Breast epithelium (tissue), 4 donors: ENCODE measurements around the gene MAPKAPK3. TPM values are rescaled to one million over a fixed set of nuclear protein-coding genes. Genes with fewer than 3 reads are reported as not detected.

Experiments used
- DNase-seq, 2 donors: peaks; one replicate each; pipeline ENCODE4 v3.0.0-alpha.2; 2019; ENCODE audit warnings: low spot score in 2 of 2
- H3K27ac ChIP-seq, 2 donors: fragments of 200-600 bp; sonication (generic) in 1 of 2; one replicate each; pipeline ENCODE4 v1.5.1; 2016 to 2019; ENCODE audit warnings: mild to moderate bottlenecking in 1 of 2
- H3K27me3 ChIP-seq, 2 donors: fragments of 200-600 bp; sonication (generic) in 1 of 2; one replicate each; pipeline versions ENCODE4 v1.5.1 to v1.6.0; 2017 to 2019; ENCODE audit warnings: control low read depth in 1 of 2, mild to moderate bottlenecking in 1 of 2
- H3K36me3 ChIP-seq: fragments of 200-600 bp; one replicate; pipeline ENCODE4 v1.5.1; 2019
- H3K4me1 ChIP-seq, 2 donors: fragments of 200-600 bp; sonication (generic); one replicate each; pipeline ENCODE4 v1.5.1; 2016 to 2019; ENCODE audit warnings: control low read depth in 1 of 2
- H3K4me3 ChIP-seq, 3 donors: fragments of 200-600 bp; sonication (generic); 1 replicate in 2 of 3; 2 replicates in 1 of 3; pipeline ENCODE4 v1.5.1; 2016 to 2019; ENCODE audit warnings: mild to moderate bottlenecking in 3 of 3, moderate library complexity in 2 of 3
- H3K9me3 ChIP-seq, 2 donors: fragments of 200-600 bp; sonication (generic) in 1 of 2; one replicate each; pipeline ENCODE4 v1.5.1; 2016 to 2019; ENCODE audit warnings: control low read depth in 1 of 2
- CTCF ChIP-seq, 3 donors: fragments of 450-650 bp; IDR thresholded peaks; one replicate each; pipeline ENCODE4 v1.5.1; 2016 to 2017; ENCODE audit warnings: antibody characterized with exemption in 3 of 3, mild to moderate bottlenecking in 3 of 3, moderate library complexity in 3 of 3
- POLR2A ChIP-seq: fragments of 450-650 bp; IDR thresholded peaks from one replicate; pipeline ENCODE4 v1.6.1; 2016; ENCODE audit warnings: antibody characterized with exemption, mild to moderate bottlenecking, moderate library complexity
- POLR2AphosphoS5 ChIP-seq, 3 donors: sonication (generic); formaldehyde crosslinking; IDR thresholded peaks; one replicate each; pipeline ENCODE4 v1.6.1; 2017; ENCODE audit warnings: antibody characterized with exemption in 3 of 3
- intact Hi-C: fragments of 100-400 bp; cut with DNase I; formaldehyde crosslinking; loops from one replicate; pipeline ENCODE4 v1.15.1; 2023; ENCODE audit warnings: low total_unique reads
- total RNA-seq, 3 donors: library from RNA; depleted of rRNA; stranded (reverse); fragments of >200 nt; gene quantifications; one replicate each; pipeline ENCODE4 v1.1.0, GENCODE V29; 2016

MAPKAPK3 gene
- total RNA-seq, 3 donors from 2014 or later, result 30.4 to 38.4 (median 30.8) TPM

- Histone ChIP-seq H3K4me1 (no peaks in the 10 kb centered on the region), H3K4me3 (no peak overlapping the region), H3K27me3 (no peaks in the 10 kb centered on the region), H3K9me3 (no peaks in the 10 kb centered on the region), H3K36me3 (no peaks in the 10 kb centered on the region), H3K27ac (peak overlapping the region; percentile 56 to 83)
- intact Hi-C loops, result no loop called here
- peak in 1 of 2 donors; percentile 87 for DNase-seq
- TF ChIP-seq CTCF (IDR thresholded peaks at IDR 0.05), result no peak
- no peak for TF ChIP-seq POLR2A
- TF ChIP-seq POLR2AphosphoS5 (IDR thresholded peaks at IDR 0.05), result peak; percentile 84 to 99 (median 93)
Observed at GRCh38 chr3:50583897-50584296, 33.1 kb upstream of the MAPKAPK3 start.

- Histone ChIP-seq H3K4me3 (no peak overlapping the region), H3K27ac (peak overlapping the region; percentile 56 to 83), H3K4me1 (no peaks in the 10 kb centered on the region), H3K27me3 (no peaks in the 10 kb centered on the region), H3K36me3 (no peaks in the 10 kb centered on the region), H3K9me3 (no peaks in the 10 kb centered on the region)
- intact Hi-C loops, result no loop called here
- DNase-seq, result no peak
- TF ChIP-seq POLR2A (no peak), CTCF (IDR thresholded peaks at IDR 0.05) (no peak), POLR2AphosphoS5 (IDR thresholded peaks at IDR 0.05) (no peak)
Observed at GRCh38 chr3:50584391-50584790, 32.6 kb upstream of the MAPKAPK3 start.

GRCh38 chr3:50585919-50586762 lies 30.8 kb upstream of the MAPKAPK3 start:
- no peaks in the 10 kb centered on the region for H3K36me3 ChIP-seq
- no peaks in the 10 kb centered on the region for H3K9me3 ChIP-seq
- no peaks in the 10 kb centered on the region for H3K27me3 ChIP-seq
- TF ChIP-seq POLR2A (no peak), CTCF (IDR thresholded peaks at IDR 0.05) (no peak), POLR2AphosphoS5 (IDR thresholded peaks at IDR 0.05) (no peak)
- no peaks in the 10 kb centered on the region for H3K4me1 ChIP-seq
- peak overlapping the region; percentile 56 for H3K27ac ChIP-seq
- no peak for DNase-seq
- no peak overlapping the region for H3K4me3 ChIP-seq
- intact Hi-C loops, result no loop called here

- H3K4me3 ChIP-seq, result no peak overlapping the region
- intact Hi-C loops, result no loop called here
- no peak overlapping the region for H3K27ac ChIP-seq
- H3K36me3 ChIP-seq, result no peaks in the 10 kb centered on the region
- no peaks in the 10 kb centered on the region for H3K9me3 ChIP-seq
- no peak for DNase-seq
- no peaks in the 10 kb centered on the region for H3K27me3 ChIP-seq
- TF ChIP-seq POLR2A (no peak), POLR2AphosphoS5 (IDR thresholded peaks at IDR 0.05) (no peak), CTCF (IDR thresholded peaks at IDR 0.05) (no peak)
- H3K4me1 ChIP-seq, result no peaks in the 10 kb centered on the region
Observed at GRCh38 chr3:50586763-50587070, 30.2 kb upstream of the MAPKAPK3 start.

GRCh38 chr3:50587373-50587772 lies 29.6 kb upstream of the MAPKAPK3 start:
- intact Hi-C loops, result no loop called here
- no peak for DNase-seq
- TF ChIP-seq POLR2A, result no peak
- no peak for TF ChIP-seq POLR2AphosphoS5 (IDR thresholded peaks at IDR 0.05)
- no peak for TF ChIP-seq CTCF (IDR thresholded peaks at IDR 0.05)
- no peak overlapping the region for H3K27ac ChIP-seq
- no peaks in the 10 kb centered on the region for H3K36me3 ChIP-seq
- H3K4me3 ChIP-seq, result no peak overlapping the region
- H3K9me3 ChIP-seq, result no peaks in the 10 kb centered on the region
- H3K4me1 ChIP-seq, result no peaks in the 10 kb centered on the region
- H3K27me3 ChIP-seq, result no peaks in the 10 kb centered on the region
